Gastrocnemius medialis (tissue), 4 donors: ENCODE measurements around the gene LTBP1. TPM values are rescaled to one million over a fixed set of nuclear protein-coding genes. Genes with fewer than 3 reads are reported as not detected.

ENCODE experiments used
- ATAC-seq, 2 donors: fragments of 150-250 bp; one replicate each; pipeline ENCODE4 v1.9.1; 2016
- DNase-seq, 2 donors: peaks; one replicate each; pipeline ENCODE4 v3.0.0-alpha.2; 2019
- H3K27ac ChIP-seq, 4 donors: fragments of 200-600 bp; sonication (generic); 1 replicate in 1 of 4; 2 replicates in 3 of 4; pipeline ENCODE4 v1.5.1; 2016 to 2018; ENCODE audit warnings: mild to moderate bottlenecking in 2 of 4, moderate library complexity in 1 of 4
- H3K27me3 ChIP-seq, 3 donors: fragments of 200-600 bp; sonication (generic) in 2 of 3; 1 replicate in 1 of 3; 2 replicates in 2 of 3; pipeline versions ENCODE4 v1.5.1 to v1.6.0; 2016 to 2019; ENCODE audit warnings: mild to moderate bottlenecking in 1 of 3, moderate library complexity in 1 of 3
- H3K36me3 ChIP-seq, 2 donors: fragments of 200-600 bp; sonication (generic) in 1 of 2; one replicate each; pipeline ENCODE4 v1.5.1; 2017 to 2018
- H3K4me1 ChIP-seq, 2 donors: fragments of 200-600 bp; sonication (generic) in 1 of 2; one replicate each; pipeline ENCODE4 v1.5.1; 2016 to 2017; ENCODE audit warnings: mild to moderate bottlenecking in 2 of 2
- H3K4me3 ChIP-seq, 4 donors: fragments of 200-600 bp; sonication (generic) in 3 of 4; 1 replicate in 1 of 4; 2 replicates in 3 of 4; pipeline ENCODE4 v1.5.1; 2016 to 2019; ENCODE audit warnings: mild to moderate bottlenecking in 2 of 4
- H3K9me3 ChIP-seq, 3 donors: fragments of 200-600 bp; sonication (generic) in 2 of 3; 1 replicate in 1 of 3; 2 replicates in 2 of 3; pipeline ENCODE4 v1.5.1; 2016 to 2019
- POLR2A ChIP-seq, 2 donors: fragments of 450-650 bp; IDR thresholded peaks; one replicate each; pipeline ENCODE4 v1.6.1; 2017; ENCODE audit warnings: antibody characterized with exemption in 2 of 2, mild to moderate bottlenecking in 2 of 2, moderate library complexity in 2 of 2
- in situ Hi-C, 4 donors: fragments of 200-750 bp; cut with MboI; loops; one replicate each; pipeline versions ENCODE4 v1.15.0 to v1.8.0; 2017; ENCODE audit warnings: low sequenced_read_pairs in 4 of 4
- intact Hi-C: fragments of 100-400 bp; cut with DNase I; formaldehyde crosslinking; loops from one replicate; pipeline ENCODE4 v1.15.1; 2023; ENCODE audit warnings: low total_unique reads
- total RNA-seq, 4 donors: library from RNA; depleted of rRNA; stranded (reverse); fragments of >200 nt; gene quantifications; one replicate each; pipeline versions ENCODE4 v1.1.0 to v1.2.3, GENCODE V29; 2016
- TF ChIP-seq, protein P1 (sequence below), 5 experiments: fragments of 450-650 bp in 3 of 5; fragments of 200-600 bp in 2 of 5; sonication (generic) in 2 of 5; IDR thresholded peaks in 4 of 5; conservative IDR thresholded peaks in 1 of 5; 1 replicate in 4 of 5; 2 replicates in 1 of 5; pipeline ENCODE4 v1.5.1; 2016 to 2019; ENCODE audit warnings: antibody characterized with exemption in 5 of 5, mild to moderate bottlenecking in 3 of 5, moderate library complexity in 3 of 5

The LTBP1 gene
- total RNA-seq, 4 donors from 2014 or later: 8.0 to 42.8 (median 18.4) TPM

DNA sequence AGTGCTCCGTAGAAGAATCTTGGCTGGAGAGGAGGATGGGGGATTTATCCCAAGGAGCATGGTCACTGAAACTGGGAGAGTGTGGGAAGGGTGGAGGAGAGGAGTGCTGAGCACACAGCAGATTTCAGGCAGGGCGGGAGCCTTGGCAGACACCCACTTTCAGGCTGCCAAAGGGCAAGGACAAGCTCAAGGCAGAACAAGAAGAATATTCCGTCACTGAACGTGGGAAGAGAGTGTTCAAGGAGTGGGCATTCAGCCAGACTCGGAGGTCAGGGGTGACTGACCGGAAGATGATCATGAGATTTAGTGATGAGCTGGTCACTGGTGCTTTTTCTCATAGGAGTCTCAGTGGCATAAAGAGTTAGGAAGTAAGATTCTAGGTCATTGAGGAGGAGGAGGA, 393.5 kb downstream of the LTBP1 start:
- intact Hi-C loops: no loop called here
- ATAC-seq: peak; percentile 68 to 81

DNA sequence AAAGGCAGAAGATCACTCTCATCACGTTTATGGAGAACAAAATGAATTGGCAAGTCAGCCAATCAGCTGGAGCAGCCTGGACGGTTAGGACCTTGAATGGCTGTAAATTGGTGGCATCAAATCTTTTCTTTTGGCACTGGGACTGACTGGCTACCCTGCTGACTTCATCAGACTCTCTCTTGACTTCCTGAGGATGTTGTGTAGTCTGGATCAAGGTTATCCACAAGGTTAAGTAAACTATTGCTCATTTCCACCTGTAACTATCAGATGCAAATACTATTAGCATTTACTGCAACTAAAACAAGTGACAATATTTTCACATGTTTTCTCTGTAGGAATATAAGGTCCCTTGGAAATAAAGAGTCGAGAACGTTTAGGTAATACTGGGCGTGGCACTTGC, 395.4 kb downstream of the LTBP1 start:
- peak overlapping the region in 1 of 4 donors; percentile 10 for H3K27ac ChIP-seq
- intact Hi-C loops (no loop called here), in situ Hi-C loops (no loop called here)
- no peaks in the 10 kb centered on the region for H3K4me1 ChIP-seq
- H3K27me3 ChIP-seq: no peaks in the 10 kb centered on the region
- ATAC-seq (no peak), DNase-seq (no peak)
- no peaks in the 10 kb centered on the region for H3K36me3 ChIP-seq
- TF ChIP-seq, protein P1, sequence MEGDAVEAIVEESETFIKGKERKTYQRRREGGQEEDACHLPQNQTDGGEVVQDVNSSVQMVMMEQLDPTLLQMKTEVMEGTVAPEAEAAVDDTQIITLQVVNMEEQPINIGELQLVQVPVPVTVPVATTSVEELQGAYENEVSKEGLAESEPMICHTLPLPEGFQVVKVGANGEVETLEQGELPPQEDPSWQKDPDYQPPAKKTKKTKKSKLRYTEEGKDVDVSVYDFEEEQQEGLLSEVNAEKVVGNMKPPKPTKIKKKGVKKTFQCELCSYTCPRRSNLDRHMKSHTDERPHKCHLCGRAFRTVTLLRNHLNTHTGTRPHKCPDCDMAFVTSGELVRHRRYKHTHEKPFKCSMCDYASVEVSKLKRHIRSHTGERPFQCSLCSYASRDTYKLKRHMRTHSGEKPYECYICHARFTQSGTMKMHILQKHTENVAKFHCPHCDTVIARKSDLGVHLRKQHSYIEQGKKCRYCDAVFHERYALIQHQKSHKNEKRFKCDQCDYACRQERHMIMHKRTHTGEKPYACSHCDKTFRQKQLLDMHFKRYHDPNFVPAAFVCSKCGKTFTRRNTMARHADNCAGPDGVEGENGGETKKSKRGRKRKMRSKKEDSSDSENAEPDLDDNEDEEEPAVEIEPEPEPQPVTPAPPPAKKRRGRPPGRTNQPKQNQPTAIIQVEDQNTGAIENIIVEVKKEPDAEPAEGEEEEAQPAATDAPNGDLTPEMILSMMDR (IDR thresholded peaks at IDR 0.05 in 4 of 5, conservative IDR thresholded peaks at IDR 0.05 in 1 of 5): no peak
- no peak for TF ChIP-seq POLR2A (IDR thresholded peaks at IDR 0.05)
- no peaks in the 10 kb centered on the region for H3K9me3 ChIP-seq
- no peak overlapping the region for H3K4me3 ChIP-seq

More for the DNA sequence above, 393.5 kb downstream of the LTBP1 start:
- no peaks in the 10 kb centered on the region for H3K4me1 ChIP-seq
- TF ChIP-seq POLR2A (IDR thresholded peaks at IDR 0.05): no peak
- TF ChIP-seq, protein P1 (IDR thresholded peaks at IDR 0.05 in 4 of 5, conservative IDR thresholded peaks at IDR 0.05 in 1 of 5): no peak
- DNase-seq: peak; percentile 38 to 82
- no peak overlapping the region for H3K4me3 ChIP-seq
- H3K27me3 ChIP-seq: no peaks in the 10 kb centered on the region
- peak overlapping the region in 2 of 4 donors; percentile 6 to 23 for H3K27ac ChIP-seq
- no peaks in the 10 kb centered on the region for H3K9me3 ChIP-seq
- no peaks in the 10 kb centered on the region for H3K36me3 ChIP-seq
- in situ Hi-C loops: no loop called here

DNA sequence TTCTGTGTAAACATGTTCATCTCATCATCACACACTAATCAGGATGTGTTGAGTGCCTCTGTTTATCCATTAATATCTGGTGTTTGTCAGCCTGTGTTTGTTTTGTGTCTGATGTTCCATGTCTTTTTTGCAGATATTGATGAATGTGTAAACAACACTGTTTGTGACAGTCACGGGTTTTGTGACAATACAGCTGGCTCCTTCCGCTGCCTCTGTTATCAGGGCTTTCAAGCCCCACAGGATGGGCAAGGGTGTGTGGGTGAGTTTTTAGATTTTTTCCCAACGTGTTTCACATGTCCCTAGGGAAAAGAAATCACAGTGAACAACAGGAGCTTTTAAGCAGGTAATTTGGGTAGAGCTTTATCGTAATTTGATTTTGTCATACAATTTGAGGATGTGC, 396.0 kb downstream of the LTBP1 start:
- Histone ChIP-seq H3K27me3 (no peaks in the 10 kb centered on the region), H3K27ac (peak overlapping the region in 1 of 4 donors; percentile 18), H3K9me3 (no peaks in the 10 kb centered on the region), H3K4me1 (no peaks in the 10 kb centered on the region), H3K36me3 (no peaks in the 10 kb centered on the region), H3K4me3 (no peak overlapping the region)
- ATAC-seq (no peak), DNase-seq (no peak)
- TF ChIP-seq, protein P1 (IDR thresholded peaks at IDR 0.05 in 4 of 5, conservative IDR thresholded peaks at IDR 0.05 in 1 of 5): no peak
- TF ChIP-seq POLR2A (IDR thresholded peaks at IDR 0.05): no peak
- in situ Hi-C loops: no loop called here
- intact Hi-C loops: no loop called here

DNA sequence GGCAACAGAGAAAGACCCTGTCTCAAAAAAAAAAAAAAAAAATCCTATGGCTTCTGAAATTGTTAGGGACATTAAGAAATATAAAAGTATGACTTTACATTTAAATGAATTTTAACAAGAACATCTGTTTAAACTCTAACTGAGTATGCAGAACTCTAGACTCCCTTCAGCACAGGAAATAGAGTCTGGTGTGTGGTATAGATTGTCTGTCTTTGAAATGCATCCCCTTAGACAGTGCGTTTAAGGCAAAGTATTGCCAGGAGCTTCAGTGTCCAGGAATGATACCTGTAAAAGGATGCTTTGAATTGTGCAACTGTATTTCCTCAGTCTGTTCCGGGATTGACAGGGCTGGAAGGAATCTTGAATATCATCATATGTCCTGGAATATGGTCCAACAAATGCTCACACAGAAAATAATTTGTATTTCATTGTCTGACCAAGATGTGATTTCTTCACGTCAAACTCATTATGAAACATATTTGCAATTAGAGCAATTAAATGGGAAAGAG, 396.7 kb downstream of the LTBP1 start:
- Histone ChIP-seq H3K27me3 (no peaks in the 10 kb centered on the region), H3K36me3 (no peaks in the 10 kb centered on the region), H3K9me3 (no peaks in the 10 kb centered on the region), H3K4me1 (no peaks in the 10 kb centered on the region), H3K4me3 (no peak overlapping the region), H3K27ac (no peak overlapping the region)
- ATAC-seq (peak in 1 of 2 donors; percentile 54), DNase-seq (no peak)
- in situ Hi-C loops (no loop called here), intact Hi-C loops (no loop called here)
- TF ChIP-seq, protein P1 (IDR thresholded peaks at IDR 0.05 in 4 of 5, conservative IDR thresholded peaks at IDR 0.05 in 1 of 5): no peak
- no peak for TF ChIP-seq POLR2A (IDR thresholded peaks at IDR 0.05)

DNA sequence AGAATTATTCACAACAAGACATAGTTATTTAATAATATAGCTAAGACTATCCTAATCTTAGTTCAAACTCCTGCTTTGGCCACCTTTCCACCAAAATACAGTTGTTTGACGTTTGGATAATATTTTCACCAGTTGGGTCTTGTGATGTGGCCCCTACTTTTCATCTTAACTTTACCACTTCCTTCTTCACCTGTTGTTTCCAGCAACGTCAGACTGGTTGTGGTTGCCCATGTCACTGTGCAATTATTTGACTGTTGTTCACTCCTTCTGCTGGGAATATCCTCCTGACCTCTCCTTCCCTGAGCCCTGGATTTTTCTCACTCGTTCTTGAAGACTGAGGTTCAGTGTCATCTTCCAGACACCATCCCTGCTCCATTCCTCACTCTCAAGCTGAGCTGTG, 397.5 kb downstream of the LTBP1 start:
- Histone ChIP-seq H3K9me3 (no peaks in the 10 kb centered on the region), H3K36me3 (no peaks in the 10 kb centered on the region), H3K27ac (no peak overlapping the region), H3K4me1 (no peaks in the 10 kb centered on the region), H3K4me3 (no peak overlapping the region), H3K27me3 (no peaks in the 10 kb centered on the region)
- DNase-seq (no peak), ATAC-seq (no peak)
- intact Hi-C loops (no loop called here), in situ Hi-C loops (no loop called here)
- TF ChIP-seq POLR2A (IDR thresholded peaks at IDR 0.05): no peak
- TF ChIP-seq, protein P1 (IDR thresholded peaks at IDR 0.05 in 4 of 5, conservative IDR thresholded peaks at IDR 0.05 in 1 of 5): no peak
